ENCODE data around the gene SLC38A11.

GRCh38 chr2:164954954-164955701 is at the start of gene SLC38A11:
- no peak for TF ChIP-seq POLR2A (IDR thresholded peaks at IDR 0.05)
- TF ChIP-seq CTCF (IDR thresholded peaks at IDR 0.05), result no peak
- no peak for TF ChIP-seq EP300 (IDR thresholded peaks at IDR 0.05; ENCODE audit: low read depth)
- TF ChIP-seq POLR2AphosphoS5 (IDR thresholded peaks at IDR 0.05), result no peak
